ENCODE results near the gene EIF2D.

EIF2D gene

GRCh38 chr1:206569556-206569955 is 42.7 kb downstream of the EIF2D start:
- DNase-seq (ENCODE audit: low read depth, low spot score) = no peak

- no peak for DNase-seq (ENCODE audit: low read depth, low spot score)
Measured at GRCh38 chr1:206568779-206569352, 43.4 kb downstream of the EIF2D start.

- no peak for DNase-seq (ENCODE audit: low read depth, low spot score)
Measured at GRCh38 chr1:206568256-206568655, 44.0 kb downstream of the EIF2D start.

- DNase-seq (ENCODE audit: low read depth, low spot score) = no peak
Measured at GRCh38 chr1:206566999-206567398, 45.3 kb downstream of the EIF2D start.

GRCh38 chr1:206565995-206566394 is 46.3 kb downstream of the EIF2D start:
- no peak for DNase-seq (ENCODE audit: low read depth, low spot score)

GRCh38 chr1:206563367-206564207 is 48.7 kb downstream of the EIF2D start:
- DNase-seq (ENCODE audit: low read depth, low spot score) = no peak

GRCh38 chr1:206560007-206560716 is 52.1 kb downstream of the EIF2D start:
- no peak for DNase-seq (ENCODE audit: low read depth, low spot score)

GRCh38 chr1:206559672-206559995 is 52.6 kb downstream of the EIF2D start:
- no peak for DNase-seq (ENCODE audit: low read depth, low spot score)

- DNase-seq (ENCODE audit: low read depth, low spot score) = no peak
Measured at GRCh38 chr1:206558794-206559671, 53.2 kb downstream of the EIF2D start.

- no peak for DNase-seq (ENCODE audit: low read depth, low spot score)
Measured at GRCh38 chr1:206557636-206558473, 54.4 kb downstream of the EIF2D start.

GRCh38 chr1:206556750-206557635 is 55.3 kb downstream of the EIF2D start:
- DNase-seq (ENCODE audit: low read depth, low spot score) = peak; percentile 61

GRCh38 chr1:206556047-206556749 is 56.1 kb downstream of the EIF2D start:
- DNase-seq (ENCODE audit: low read depth, low spot score) = no peak

- DNase-seq (ENCODE audit: low read depth, low spot score) = peak; percentile 61
Measured at GRCh38 chr1:206555473-206555935, 56.8 kb downstream of the EIF2D start.

GRCh38 chr1:206554701-206555472 is 57.4 kb downstream of the EIF2D start:
- no peak for DNase-seq (ENCODE audit: low read depth, low spot score)

- DNase-seq (ENCODE audit: low read depth, low spot score) = no peak
Measured at GRCh38 chr1:206554211-206554610, 58.1 kb downstream of the EIF2D start.

- DNase-seq (ENCODE audit: low read depth, low spot score) = no peak
Measured at GRCh38 chr1:206551986-206552326, 60.3 kb downstream of the EIF2D start.

GRCh38 chr1:206551296-206551985 is 60.8 kb downstream of the EIF2D start:
- no peak for DNase-seq (ENCODE audit: low read depth, low spot score)

GRCh38 chr1:206550446-206550845 is 61.8 kb downstream of the EIF2D start:
- DNase-seq (ENCODE audit: low read depth, low spot score) = no peak
